ENCODE results near the gene HIPK4.

The HIPK4 gene

DNA sequence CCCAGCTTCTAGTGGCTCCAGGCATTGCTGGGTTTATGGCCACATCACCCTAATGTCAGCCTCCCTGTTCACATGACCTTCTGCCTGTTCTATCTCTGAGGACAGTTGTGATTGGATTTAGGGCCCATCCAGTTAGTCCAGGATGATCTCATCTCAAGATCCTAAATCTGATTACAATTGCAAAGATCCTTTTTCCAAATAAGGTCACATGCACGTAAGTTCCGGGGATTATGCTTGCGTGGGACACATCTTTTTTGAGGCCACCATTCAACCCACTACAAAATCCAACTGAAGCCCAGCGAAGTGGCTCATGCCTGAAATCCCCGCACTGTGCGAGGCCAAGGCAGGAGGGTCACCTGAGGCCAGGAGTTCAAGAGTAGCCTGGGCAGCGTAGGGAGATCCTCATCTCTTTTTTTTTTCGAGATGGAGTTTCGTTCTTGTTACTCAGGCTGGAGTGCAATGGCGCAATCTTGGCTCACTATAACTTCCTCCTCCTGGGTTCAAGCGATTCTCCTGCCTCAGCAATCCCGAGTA is 29.2 kb downstream of the HIPK4 start:
- no peak overlapping the region for H3K4me3 ChIP-seq (ENCODE audit: low read depth, low read length)
- CTCF ChIA-PET: no interaction called here
- POLR2A ChIA-PET: no interaction called here
- TF ChIP-seq, protein P1, sequence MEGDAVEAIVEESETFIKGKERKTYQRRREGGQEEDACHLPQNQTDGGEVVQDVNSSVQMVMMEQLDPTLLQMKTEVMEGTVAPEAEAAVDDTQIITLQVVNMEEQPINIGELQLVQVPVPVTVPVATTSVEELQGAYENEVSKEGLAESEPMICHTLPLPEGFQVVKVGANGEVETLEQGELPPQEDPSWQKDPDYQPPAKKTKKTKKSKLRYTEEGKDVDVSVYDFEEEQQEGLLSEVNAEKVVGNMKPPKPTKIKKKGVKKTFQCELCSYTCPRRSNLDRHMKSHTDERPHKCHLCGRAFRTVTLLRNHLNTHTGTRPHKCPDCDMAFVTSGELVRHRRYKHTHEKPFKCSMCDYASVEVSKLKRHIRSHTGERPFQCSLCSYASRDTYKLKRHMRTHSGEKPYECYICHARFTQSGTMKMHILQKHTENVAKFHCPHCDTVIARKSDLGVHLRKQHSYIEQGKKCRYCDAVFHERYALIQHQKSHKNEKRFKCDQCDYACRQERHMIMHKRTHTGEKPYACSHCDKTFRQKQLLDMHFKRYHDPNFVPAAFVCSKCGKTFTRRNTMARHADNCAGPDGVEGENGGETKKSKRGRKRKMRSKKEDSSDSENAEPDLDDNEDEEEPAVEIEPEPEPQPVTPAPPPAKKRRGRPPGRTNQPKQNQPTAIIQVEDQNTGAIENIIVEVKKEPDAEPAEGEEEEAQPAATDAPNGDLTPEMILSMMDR (IDR thresholded peaks at IDR 0.05; ENCODE audit: insufficient read depth, low read length, missing control alignments): no peak
- no peak for DNase-seq (ENCODE audit: low read depth, low spot score)

- no peak overlapping the region for H3K4me3 ChIP-seq (ENCODE audit: low read depth, low read length)
- ChIA-PET POLR2A (no interaction called here), CTCF (no interaction called here)
- DNase-seq (ENCODE audit: low read depth, low spot score): no peak
- TF ChIP-seq, protein P1 (IDR thresholded peaks at IDR 0.05; ENCODE audit: insufficient read depth, low read length, missing control alignments): no peak
Observed at GRCh38 chr19:40360020-40360707, 29.8 kb downstream of the HIPK4 start.

GRCh38 chr19:40358773-40359172 is 31.2 kb downstream of the HIPK4 start:
- POLR2A ChIA-PET: no interaction called here
- H3K4me3 ChIP-seq (ENCODE audit: low read depth, low read length): no peak overlapping the region
- TF ChIP-seq, protein P1 (IDR thresholded peaks at IDR 0.05; ENCODE audit: insufficient read depth, low read length, missing control alignments): no peak
- no peak for DNase-seq (ENCODE audit: low read depth, low spot score)
- CTCF ChIA-PET: interaction anchor here (0.6 to 2.7 kb wide), 2 partner anchors 54 to 79 kb away, joined by 3 to 10 read pairs; no protein-coding TSS in a partner anchor

DNA sequence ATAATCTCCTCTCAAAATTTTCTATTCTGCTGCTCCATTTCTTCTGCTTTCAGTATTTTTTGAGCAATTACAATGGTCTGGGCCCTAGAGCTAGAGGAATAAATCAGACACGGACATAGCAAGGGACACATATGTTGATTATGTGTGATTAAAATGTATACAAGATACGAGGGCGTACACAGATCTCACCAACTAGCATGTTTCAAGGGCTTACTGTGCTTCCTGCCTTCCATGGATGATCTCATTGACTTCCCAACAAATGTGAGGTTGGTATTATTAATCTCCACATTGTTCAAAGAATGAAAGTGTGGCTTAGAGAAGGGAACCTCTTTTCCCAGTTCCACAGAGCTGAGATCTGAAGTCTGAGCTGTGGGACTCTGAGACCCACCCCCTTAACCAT is 32.3 kb downstream of the HIPK4 start:
- TF ChIP-seq, protein P1 (IDR thresholded peaks at IDR 0.05; ENCODE audit: insufficient read depth, low read length, missing control alignments): no peak
- ChIA-PET POLR2A (no interaction called here), CTCF (interaction anchor here (1.2 to 4.0 kb wide), 3 partner anchors 8 to 63 kb away, joined by 4 to 17 read pairs (median 10); no protein-coding TSS in a partner anchor)
- no peak overlapping the region for H3K4me3 ChIP-seq (ENCODE audit: low read depth, low read length)
- DNase-seq (ENCODE audit: low read depth, low spot score): no peak

- DNase-seq (ENCODE audit: low read depth, low spot score): no peak
- ChIA-PET CTCF (interaction anchor here (1.2 to 4.0 kb wide), 3 partner anchors 9 to 63 kb away, joined by 4 to 17 read pairs (median 10); no protein-coding TSS in a partner anchor), POLR2A (interaction anchor here (1.1 kb wide), 1 partner anchor 8 kb away, joined by 3 read pairs; no protein-coding TSS in a partner anchor)
- H3K4me3 ChIP-seq (ENCODE audit: low read depth, low read length): no peak overlapping the region
- TF ChIP-seq, protein P1 (IDR thresholded peaks at IDR 0.05; ENCODE audit: insufficient read depth, low read length, missing control alignments): no peak
Observed at GRCh38 chr19:40356681-40357595, 33.0 kb downstream of the HIPK4 start.
